ENCODE results near the gene VRK3.
"Not testable (repeated sequence)": the region's sequence is repeated elsewhere in the genome, so short reads cannot be mapped to it uniquely, and the experiment has no call there.

Gene VRK3

DNA sequence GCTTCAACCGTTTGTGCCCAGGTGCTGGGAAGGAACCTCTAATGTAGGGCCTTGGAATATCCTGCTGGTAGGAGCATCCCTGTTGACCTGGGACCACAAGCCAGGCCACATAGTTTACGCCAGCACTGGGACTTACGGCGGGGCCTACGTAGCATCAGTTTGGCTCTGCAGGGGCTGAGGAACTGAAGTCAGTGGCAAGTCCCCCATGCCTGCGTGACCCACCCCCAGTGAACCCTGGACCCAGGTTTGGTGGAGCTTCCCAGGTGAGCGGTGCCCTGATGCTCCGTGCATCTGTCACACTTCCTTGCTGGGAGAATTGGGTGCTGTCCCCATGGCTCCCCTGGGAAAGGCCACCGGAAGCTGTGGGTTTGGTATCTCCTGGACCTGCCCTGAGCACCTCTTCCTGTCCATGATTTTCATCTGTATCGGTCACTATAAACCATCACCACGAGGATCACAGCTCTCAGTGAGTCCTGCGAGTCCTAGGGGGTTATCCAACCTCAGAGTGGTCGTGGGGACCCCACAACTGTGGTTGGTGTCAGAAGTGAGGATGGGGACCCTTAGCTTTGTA, 74.1 kb downstream of the VRK3 start:
- H3K27ac Mint-ChIP-seq, result no peak overlapping the region

GRCh38 chr19:49950590-49950948, 74.6 kb downstream of the VRK3 start:
- no peaks in the 10 kb centered on the region for H3K9me3 Mint-ChIP-seq
- ATAC-seq (no peak), DNase-seq (no peak)
- H3K4me1 Mint-ChIP-seq, result peaks cover 1% of the 10 kb centered on the region
- peaks cover 8% of the 10 kb centered on the region for H3K27me3 Mint-ChIP-seq
- no peak overlapping the region for H3K4me3 Mint-ChIP-seq
- H3K36me3 Mint-ChIP-seq (ENCODE audit: low read depth), result no peaks in the 10 kb centered on the region
- H3K27ac Mint-ChIP-seq, result no peak overlapping the region

More for the DNA sequence above, 74.1 kb downstream of the VRK3 start:
- H3K27me3 Mint-ChIP-seq, result peaks cover 8% of the 10 kb centered on the region
- H3K36me3 Mint-ChIP-seq (ENCODE audit: low read depth), result no peaks in the 10 kb centered on the region
- H3K4me1 Mint-ChIP-seq, result peaks cover 1% of the 10 kb centered on the region
- H3K9me3 Mint-ChIP-seq, result no peaks in the 10 kb centered on the region
- DNase-seq, result no peak
- ATAC-seq, result no peak
- H3K4me3 Mint-ChIP-seq, result no peak overlapping the region

GRCh38 chr19:49949742-49950589, 75.2 kb downstream of the VRK3 start:
- H3K4me1 Mint-ChIP-seq, result peaks cover 1% of the 10 kb centered on the region
- ATAC-seq, result no peak
- H3K27me3 Mint-ChIP-seq, result peaks cover 8% of the 10 kb centered on the region
- no peaks in the 10 kb centered on the region for H3K9me3 Mint-ChIP-seq
- H3K4me3 Mint-ChIP-seq, result no peak overlapping the region
- DNase-seq, result no peak
- H3K27ac Mint-ChIP-seq, result no peak overlapping the region
- no peaks in the 10 kb centered on the region for H3K36me3 Mint-ChIP-seq (ENCODE audit: low read depth)

DNA sequence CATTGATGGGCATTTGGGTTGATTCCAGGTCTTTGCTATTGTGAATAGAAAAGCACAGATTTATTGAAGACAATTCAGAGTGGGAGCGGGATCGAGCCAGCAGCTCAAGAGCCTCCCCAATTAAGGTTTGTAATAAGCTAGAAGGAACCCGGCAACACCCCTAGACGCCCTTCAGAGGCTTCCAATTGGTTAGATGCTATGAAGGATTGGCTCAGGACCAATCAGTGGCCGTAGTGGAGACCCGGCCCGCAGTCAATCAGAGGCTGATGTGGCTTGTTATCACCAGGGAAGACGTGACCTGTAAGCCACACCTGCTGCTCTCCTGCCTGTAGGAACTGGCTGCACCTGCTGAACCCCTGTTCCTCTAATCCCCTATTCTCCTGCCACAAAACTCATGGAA, 78.8 kb downstream of the VRK3 start:
- H3K36me3 Mint-ChIP-seq (ENCODE audit: low read depth), result no peaks in the 10 kb centered on the region
- no peak for ATAC-seq
- DNase-seq, result no peak
- H3K9me3 Mint-ChIP-seq, result no peaks in the 10 kb centered on the region
- H3K4me3 Mint-ChIP-seq, result no peak overlapping the region
- peaks cover 8% of the 10 kb centered on the region for H3K4me1 Mint-ChIP-seq
- peaks cover 18% of the 10 kb centered on the region for H3K27me3 Mint-ChIP-seq
- H3K27ac Mint-ChIP-seq, result no peak overlapping the region

- DNase-seq; H3K36me3 Mint-ChIP-seq (ENCODE audit: low read depth); H3K27ac Mint-ChIP-seq; H3K9me3 Mint-ChIP-seq; H3K4me3 Mint-ChIP-seq; H3K4me1 Mint-ChIP-seq: not testable (repeated sequence)
- H3K27me3 Mint-ChIP-seq, result peaks cover 18% of the 10 kb centered on the region
- ATAC-seq, result peak; percentile 78
Measured at GRCh38 chr19:49944567-49944966, 80.6 kb downstream of the VRK3 start.

DNA sequence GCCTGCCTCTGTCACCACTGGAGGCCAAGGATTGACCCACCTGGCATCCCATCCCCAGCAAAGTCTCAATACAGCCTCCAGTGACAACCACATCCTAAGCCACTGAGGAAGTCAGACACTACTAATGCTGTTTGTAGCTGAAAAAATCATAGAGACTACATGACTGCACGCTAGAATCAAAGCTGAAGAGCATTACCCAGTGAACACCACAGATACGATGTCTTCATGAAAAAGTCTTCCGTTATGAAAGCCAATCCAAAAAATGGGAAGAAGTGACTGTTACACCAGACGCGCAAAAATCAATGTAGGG, 84.7 kb downstream of the VRK3 start:
- no peak for ATAC-seq
- no peak overlapping the region for H3K27ac Mint-ChIP-seq
- no peak for DNase-seq
- no peaks in the 10 kb centered on the region for H3K9me3 Mint-ChIP-seq
- H3K36me3 Mint-ChIP-seq (ENCODE audit: low read depth), result no peaks in the 10 kb centered on the region
- H3K4me1 Mint-ChIP-seq, result peaks cover 10% of the 10 kb centered on the region
- no peak overlapping the region for H3K4me3 Mint-ChIP-seq
- peaks cover 10% of the 10 kb centered on the region for H3K27me3 Mint-ChIP-seq

DNA sequence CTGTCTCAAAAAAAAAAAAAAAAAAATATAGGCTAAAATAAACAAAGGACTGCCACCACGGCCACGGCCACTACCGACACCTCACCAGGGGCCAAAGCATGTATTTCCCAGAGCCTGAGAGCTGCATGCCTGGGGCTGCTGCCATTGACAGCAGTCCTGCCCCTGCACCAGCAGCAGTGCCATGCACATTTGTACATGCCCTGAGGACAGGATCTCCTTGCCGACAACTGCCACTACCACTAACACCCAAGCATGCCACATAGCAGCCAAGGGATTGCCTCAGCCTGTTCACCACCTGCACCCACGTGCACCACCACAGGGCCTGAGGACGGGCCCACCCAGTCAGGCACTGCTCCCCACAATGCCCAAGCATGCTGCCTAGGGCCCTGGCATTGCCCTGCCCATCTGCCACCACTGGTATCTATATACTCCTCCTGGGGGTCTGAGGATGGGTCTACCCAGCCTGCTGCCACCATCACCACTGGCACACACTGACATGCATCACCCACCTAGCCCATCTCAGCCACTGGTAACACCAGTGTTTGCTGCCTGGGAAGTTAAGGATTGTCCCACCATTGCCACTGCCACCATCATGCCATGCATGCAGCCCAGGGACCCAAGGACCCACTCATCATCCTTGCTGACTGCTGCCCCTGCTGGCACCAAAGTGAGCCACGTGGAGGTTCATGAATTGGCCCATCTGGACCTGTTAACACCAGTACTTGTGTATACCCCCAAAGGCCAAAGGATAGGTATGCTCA, 85.3 kb downstream of the VRK3 start:
- H3K9me3 Mint-ChIP-seq, result no peaks in the 10 kb centered on the region
- peaks cover 10% of the 10 kb centered on the region for H3K27me3 Mint-ChIP-seq
- no peak for DNase-seq
- no peak overlapping the region for H3K4me3 Mint-ChIP-seq
- peaks cover 10% of the 10 kb centered on the region for H3K4me1 Mint-ChIP-seq
- no peak overlapping the region for H3K27ac Mint-ChIP-seq
- H3K36me3 Mint-ChIP-seq (ENCODE audit: low read depth), result no peaks in the 10 kb centered on the region
- ATAC-seq, result no peak

DNA sequence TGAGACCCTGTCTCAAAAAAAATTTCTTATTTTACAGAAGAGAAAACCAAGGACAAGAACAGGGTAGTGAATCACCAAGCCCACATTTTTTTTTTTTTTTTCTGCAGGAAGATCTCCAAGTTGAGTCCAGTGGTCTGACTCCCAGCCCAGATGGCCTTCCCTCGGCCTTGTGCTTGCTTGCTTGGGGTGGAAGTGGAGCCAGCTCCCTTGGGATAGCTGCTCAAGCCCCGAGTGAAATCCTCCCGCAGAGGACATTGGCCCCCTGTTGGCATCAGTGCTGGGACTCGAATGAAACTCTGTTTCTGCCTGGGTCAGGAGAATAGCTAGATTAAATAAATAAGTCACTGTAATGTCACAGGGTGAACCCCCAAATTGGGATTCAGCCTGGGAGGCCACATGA, 86.5 kb downstream of the VRK3 start:
- H3K36me3 Mint-ChIP-seq (ENCODE audit: low read depth), result no peaks in the 10 kb centered on the region
- H3K27ac Mint-ChIP-seq, result no peak overlapping the region
- DNase-seq, result no peak
- no peaks in the 10 kb centered on the region for H3K9me3 Mint-ChIP-seq
- no peak overlapping the region for H3K4me3 Mint-ChIP-seq
- H3K27me3 Mint-ChIP-seq, result peaks cover 7% of the 10 kb centered on the region
- peaks cover 7% of the 10 kb centered on the region for H3K4me1 Mint-ChIP-seq
- no peak for ATAC-seq

- peak; percentile 80 for ATAC-seq
- H3K4me1 Mint-ChIP-seq, result peaks cover 12% of the 10 kb centered on the region
- peak; percentile 88 for DNase-seq
- H3K36me3 Mint-ChIP-seq (ENCODE audit: low read depth), result peaks cover 4% of the 10 kb centered on the region
- H3K27me3 Mint-ChIP-seq, result peaks cover 2% of the 10 kb centered on the region
- no peak overlapping the region for H3K4me3 Mint-ChIP-seq
- no peak overlapping the region for H3K27ac Mint-ChIP-seq
- H3K9me3 Mint-ChIP-seq, result no peaks in the 10 kb centered on the region
Measured at GRCh38 chr19:49937750-49938381, 87.3 kb downstream of the VRK3 start.

- Mint-ChIP-seq H3K27ac (no peak overlapping the region), H3K9me3 (no peaks in the 10 kb centered on the region), H3K4me1 (peaks cover 22% of the 10 kb centered on the region), H3K36me3 (ENCODE audit: low read depth) (peaks cover 12% of the 10 kb centered on the region), H3K4me3 (no peak overlapping the region), H3K27me3 (no peaks in the 10 kb centered on the region)
- DNase-seq, result no peak
- ATAC-seq, result no peak
Measured at GRCh38 chr19:49936549-49936948, 88.6 kb downstream of the VRK3 start.

DNA sequence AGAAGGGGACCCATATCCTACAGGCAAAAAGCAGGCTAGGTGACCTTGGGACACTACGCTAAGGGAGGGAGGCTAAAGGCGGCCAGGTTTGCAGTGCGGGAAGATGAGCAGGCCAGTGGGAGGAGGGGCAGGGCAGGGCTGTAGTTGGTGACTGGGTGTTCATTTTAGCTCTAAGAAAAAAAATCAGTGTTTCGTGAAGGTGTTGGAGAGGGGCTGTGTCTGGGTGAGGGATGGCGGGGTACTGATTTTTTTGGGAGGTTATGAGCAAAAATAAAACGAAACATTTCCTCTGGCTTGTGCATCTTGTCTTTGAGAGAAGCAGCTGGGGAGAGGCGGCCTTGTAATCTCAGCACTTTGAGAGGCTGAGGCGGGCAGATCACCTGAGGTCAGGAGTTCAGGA, 91.5 kb downstream of the VRK3 start:
- H3K4me3 Mint-ChIP-seq, result no peak overlapping the region
- peaks cover 29% of the 10 kb centered on the region for H3K36me3 Mint-ChIP-seq (ENCODE audit: low read depth)
- H3K27me3 Mint-ChIP-seq, result peaks cover 9% of the 10 kb centered on the region
- no peak for DNase-seq
- H3K27ac Mint-ChIP-seq, result no peak overlapping the region
- ATAC-seq, result no peak
- peaks cover 47% of the 10 kb centered on the region for H3K4me1 Mint-ChIP-seq
- peaks cover 4% of the 10 kb centered on the region for H3K9me3 Mint-ChIP-seq

DNA sequence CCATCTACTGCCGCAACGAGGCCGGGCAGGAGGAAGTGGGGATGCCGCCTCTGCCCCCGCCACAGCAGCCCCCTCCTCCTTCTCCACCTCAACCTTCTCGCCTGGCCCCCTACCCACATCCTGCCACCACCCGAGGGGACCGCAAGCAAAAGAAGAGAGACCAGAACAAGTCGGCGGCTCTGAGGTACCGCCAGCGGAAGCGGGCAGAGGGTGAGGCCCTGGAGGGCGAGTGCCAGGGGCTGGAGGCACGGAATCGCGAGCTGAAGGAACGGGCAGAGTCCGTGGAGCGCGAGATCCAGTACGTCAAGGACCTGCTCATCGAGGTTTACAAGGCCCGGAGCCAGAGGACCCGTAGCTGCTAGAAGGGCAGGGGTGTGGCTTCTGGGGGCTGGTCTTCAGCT, 92.4 kb downstream of the VRK3 start:
- Mint-ChIP-seq H3K9me3 (peaks cover 4% of the 10 kb centered on the region), H3K4me1 (peaks cover 54% of the 10 kb centered on the region), H3K36me3 (ENCODE audit: low read depth) (peaks cover 35% of the 10 kb centered on the region), H3K27me3 (peaks cover 10% of the 10 kb centered on the region), H3K4me3 (no peak overlapping the region), H3K27ac (no peak overlapping the region)
- DNase-seq (peak; percentile 46), ATAC-seq (no peak)

- H3K27ac Mint-ChIP-seq, result no peak overlapping the region
- H3K4me3 Mint-ChIP-seq, result peak overlapping the region; percentile 23
- peaks cover 4% of the 10 kb centered on the region for H3K9me3 Mint-ChIP-seq
- H3K4me1 Mint-ChIP-seq, result peaks cover 59% of the 10 kb centered on the region
- DNase-seq, result no peak
- H3K36me3 Mint-ChIP-seq (ENCODE audit: low read depth), result peaks cover 42% of the 10 kb centered on the region
- H3K27me3 Mint-ChIP-seq, result peaks cover 10% of the 10 kb centered on the region
- ATAC-seq, result no peak
Measured at GRCh38 chr19:49932041-49932451, 93.1 kb downstream of the VRK3 start.

GRCh38 chr19:49931293-49932040, 93.7 kb downstream of the VRK3 start:
- H3K36me3 Mint-ChIP-seq (ENCODE audit: low read depth), result peaks cover 47% of the 10 kb centered on the region
- peaks cover 4% of the 10 kb centered on the region for H3K9me3 Mint-ChIP-seq
- DNase-seq (no peak), ATAC-seq (no peak)
- H3K27me3 Mint-ChIP-seq, result peaks cover 10% of the 10 kb centered on the region
- peak overlapping the region; percentile 23 for H3K4me3 Mint-ChIP-seq
- peaks cover 64% of the 10 kb centered on the region for H3K4me1 Mint-ChIP-seq
- H3K27ac Mint-ChIP-seq, result peak overlapping the region; percentile 52

All from activated naive CD8-positive, alpha-beta T cell treated with anti-CD3 and anti-CD28 coated beads, Interleukin-2, amount 50 U/mL, for 24 hours (primary cell).